K562 (cell line): ENCODE results near the gene PPEF2. TPM values are rescaled to one million over a fixed set of nuclear protein-coding genes. Genes with fewer than 3 reads are reported as not detected.
A peak's percentile ranks its signal among the peaks of the same experiment; 100 is the strongest.

Experiments used
- BRCA1 ChIP-seq, 2 experiments: fragments of 450-650 bp in 1 of 2; sonication (generic) in 1 of 2; formaldehyde crosslinking in 1 of 2; IDR thresholded peaks; 2 replicates each; pipeline versions ENCODE4 v1.5.0 to v1.6.1; 2017 to 2020; ENCODE audit warnings: mild to moderate bottlenecking in 1 of 2, missing genetic modification reagents in 1 of 2
- C11orf30 ChIP-seq: fragments of 450-650 bp; IDR thresholded peaks from 2 replicates; pipeline ENCODE4 v1.6.1; 2016; ENCODE audit warnings: low read depth, mild to moderate bottlenecking
- CBX5 ChIP-seq: IDR thresholded peaks from 2 replicates; pipeline ENCODE4 v1.6.1; 2014; ENCODE audit warnings: low read depth, borderline replicate concordance
- ETV6 ChIP-seq, 3 experiments: fragments of 150-350 bp in 1 of 3; sonication (generic) in 1 of 3; formaldehyde crosslinking in 1 of 3; IDR thresholded peaks; 2 replicates each; pipeline versions ENCODE4 v1.6.1 to v1.8.0; 2014 to 2022; ENCODE audit warnings: borderline replicate concordance in 2 of 3, low read depth in 2 of 3, antibody characterized with exemption in 1 of 3, low read length in 1 of 3, mild to moderate bottlenecking in 1 of 3, missing genetic modification reagents in 1 of 3
- HDGF ChIP-seq: fragments of 450-650 bp; IDR thresholded peaks from 2 replicates; pipeline ENCODE4 v1.6.1; 2016
- MAFF ChIP-seq: IDR thresholded peaks from 2 replicates; pipeline ENCODE4 v1.6.1; 2012; ENCODE audit warnings: low read length, improper control_type of control experiment
- MAFG ChIP-seq: fragments of 450-650 bp; conservative IDR thresholded peaks from 2 replicates; pipeline ENCODE4 v1.6.1; 2016; ENCODE audit warnings: missing genetic modification characterization, missing compliant biosample characterization
- MAFK ChIP-seq: IDR thresholded peaks from 2 replicates; pipeline ENCODE4 v1.6.1; 2011; ENCODE audit warnings: low read length, improper control_type of control experiment
- MNT ChIP-seq, 2 experiments: fragments of 450-650 bp; conservative IDR thresholded peaks; 2 replicates each; pipeline ENCODE4 v1.6.1; 2017; ENCODE audit warnings: mild to moderate bottlenecking in 2 of 2, moderate library complexity in 2 of 2
- NR2C2 ChIP-seq, 2 experiments: fragments of 200-800 bp in 1 of 2; sonication (Bioruptor generic) in 1 of 2; sonication (generic) in 1 of 2; formaldehyde crosslinking in 1 of 2; IDR thresholded peaks; 2 replicates each; pipeline versions ENCODE4 v1.6.1 to v1.8.0; 2016 to 2022; ENCODE audit warnings: mild to moderate bottlenecking in 1 of 2, missing compliant biosample characterization in 1 of 2, missing genetic modification characterization in 1 of 2, missing genetic modification reagents in 1 of 2
- RHOXF2B ChIP-seq: fragments of 250-450 bp; sonication (Bioruptor Pico); conservative IDR thresholded peaks from 2 replicates; pipeline ENCODE4 v1.5.1; 2021
- SFPQ ChIP-seq: fragments of 200-400 bp; formaldehyde crosslinking; IDR thresholded peaks from 2 replicates; pipeline ENCODE4 v1.6.1; 2017; ENCODE audit warnings: mild to moderate bottlenecking, low read depth, low read length, moderate library complexity
- SRF ChIP-seq, 2 experiments: fragments of 250-450, 450-650 bp in 1 of 2; sonication (Bioruptor Pico) in 1 of 2; sonication (generic) in 1 of 2; formaldehyde crosslinking; IDR thresholded peaks; 2 replicates each; pipeline versions ENCODE4 v1.5.0 to v1.5.1; 2020 to 2022; ENCODE audit warnings: mild to moderate bottlenecking in 1 of 2, missing genetic modification reagents in 1 of 2
- TRIM28 ChIP-seq: fragments of 450-650 bp; IDR thresholded peaks from 2 replicates; pipeline ENCODE4 v1.6.1; 2017
- ZBTB2 ChIP-seq: fragments of 450-650 bp; IDR thresholded peaks from 2 replicates; pipeline ENCODE4 v1.6.1; 2016; ENCODE audit warnings: antibody characterized with exemption
- ZFP1 ChIP-seq: fragments of 450-650 bp; formaldehyde crosslinking; IDR thresholded peaks from 2 replicates; pipeline ENCODE4 v1.4.0; 2020; ENCODE audit warnings: mild to moderate bottlenecking, mixed read lengths
- ZNF316 ChIP-seq: fragments of 450-650 bp; IDR thresholded peaks from 2 replicates; pipeline ENCODE4 v1.6.1; 2016
- ZNF445 ChIP-seq: fragments of 250-450 bp; sonication (Bioruptor Pico); IDR thresholded peaks from 2 replicates; pipeline ENCODE4 v1.4.0; 2020; ENCODE audit warnings: low read depth, mild to moderate bottlenecking, moderate library complexity
- ZNF561 ChIP-seq: fragments of 450-650 bp; formaldehyde crosslinking; conservative IDR thresholded peaks from 2 replicates; pipeline ENCODE4 v1.4.0; 2020; ENCODE audit warnings: mild to moderate bottlenecking, moderate library complexity
- polyA plus RNA-seq, 8 experiments: library from polyadenylated mRNA; depleted of rRNA in 4 of 8; stranded (reverse) in 5 of 8; unstranded in 3 of 8; fragments of >200 nt; fragmentation: Nextera tagmentation in 2 of 8; fragmentation: Illumina TruSeq in 1 of 8; extraction: Ambion mirVana in 2 of 8; extraction: Trizol in 1 of 8; gene quantifications; 2 replicates each; pipeline versions ENCODE4 v1.2.1 to v1.2.3, GENCODE V29; 2011 to 2014; ENCODE audit warnings: inconsistent platforms in 1 of 8, missing spikeins in 1 of 8
- total RNA-seq, 7 experiments: library from RNA; depleted of rRNA in 6 of 7; stranded (reverse); fragments of >200 nt in 6 of 7; fragmentation: Illumina TruSeq in 2 of 7; extraction: Trizol in 2 of 7; gene quantifications; 2 replicates each; pipeline versions ENCODE4 v1.2.1 to v1.2.3, GENCODE V29; 2011 to 2021; ENCODE audit warnings: low replicate concordance in 1 of 7

The PPEF2 gene
- total and polyA plus RNA-seq, 9 of the 15 experiments (the other 6 are each of a cell fraction or from before 2014, with no cell fraction given), result not detected

- no peak for TF ChIP-seq ZBTB2
- no peak for TF ChIP-seq RHOXF2B (CRISPR knock-in tag)
- TF ChIP-seq MAFF, result peak; percentile 76
- no peak for TF ChIP-seq SFPQ
- no peak for TF ChIP-seq CBX5
- TF ChIP-seq ETV6 (IDR thresholded peaks at IDR 0.05; ENCODE audit: borderline replicate concordance in 1 of 2, low read depth in 2 of 2, low read length in 1 of 2), result no peak
- no peak for TF ChIP-seq ETV6 (CRISPR knock-in tag; IDR thresholded peaks at IDR 0.05; ENCODE audit: borderline replicate concordance)
- TF ChIP-seq ZNF561 (CRISPR knock-in tag), result no peak
- TF ChIP-seq C11orf30, result peak; percentile 64; the same call in 1 of the 2 replicates
- no peak for TF ChIP-seq BRCA1 (IDR thresholded peaks at IDR 0.05)
- TF ChIP-seq BRCA1 (CRISPR knock-in tag; IDR thresholded peaks at IDR 0.05), result no peak
- peak; percentile 69 for TF ChIP-seq MAFK
- TF ChIP-seq SRF (CRISPR knock-in tag; IDR thresholded peaks at IDR 0.05), result no peak
- no peak for TF ChIP-seq NR2C2 (CRISPR knock-in tag; IDR thresholded peaks at IDR 0.05)
- TF ChIP-seq NR2C2 (tag; IDR thresholded peaks at IDR 0.05), result no peak
- peak; percentile 35; the same call in 1 of the 2 replicates for TF ChIP-seq MAFG
- TF ChIP-seq ZFP1, result no peak
- no peak for TF ChIP-seq MNT (conservative IDR thresholded peaks at IDR 0.05)
- TF ChIP-seq HDGF, result no peak
- TF ChIP-seq TRIM28, result no peak
- peak; percentile 61 for TF ChIP-seq ZNF316
- no peak for TF ChIP-seq ZNF445
Measured at GRCh38 chr4:75935628-75936027, 33.4 kb upstream of the PPEF2 start (continued).
